Pons (tissue), 1 donor: ENCODE data around the gene GALNT15.

Experiments used
- DNase-seq: peaks from one replicate; pipeline ENCODE4 v3.0.0-alpha.2; 2016; ENCODE audit warnings: low spot score

The GALNT15 gene

DNA sequence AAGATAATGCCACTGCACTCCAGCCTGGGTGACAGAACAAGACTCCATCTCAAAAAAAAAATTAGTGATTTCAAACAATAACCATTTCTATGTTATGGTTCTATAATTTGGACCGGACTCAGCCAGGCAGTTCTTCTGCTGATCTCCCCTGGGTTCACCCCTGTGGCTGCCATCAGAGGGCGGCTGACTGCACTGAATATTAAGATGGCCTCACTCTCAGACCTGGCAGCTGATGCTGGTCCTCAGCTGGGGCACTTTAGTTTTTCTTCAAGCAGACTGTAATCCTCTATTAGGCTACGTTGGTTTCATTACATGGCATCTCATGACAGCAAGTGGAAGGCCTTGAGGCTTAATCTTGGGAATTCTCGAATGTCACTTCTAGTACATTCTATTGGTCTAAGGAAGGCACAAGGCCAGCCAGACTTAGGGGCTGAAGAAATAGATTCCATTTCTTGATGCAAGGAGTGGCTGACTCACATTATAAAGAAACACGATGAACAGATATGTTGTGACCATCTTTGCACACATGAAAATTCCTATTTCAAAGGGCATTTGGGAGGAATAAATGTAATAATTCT lies 12.8 kb downstream of the GALNT15 start:
- no peak for DNase-seq

DNA sequence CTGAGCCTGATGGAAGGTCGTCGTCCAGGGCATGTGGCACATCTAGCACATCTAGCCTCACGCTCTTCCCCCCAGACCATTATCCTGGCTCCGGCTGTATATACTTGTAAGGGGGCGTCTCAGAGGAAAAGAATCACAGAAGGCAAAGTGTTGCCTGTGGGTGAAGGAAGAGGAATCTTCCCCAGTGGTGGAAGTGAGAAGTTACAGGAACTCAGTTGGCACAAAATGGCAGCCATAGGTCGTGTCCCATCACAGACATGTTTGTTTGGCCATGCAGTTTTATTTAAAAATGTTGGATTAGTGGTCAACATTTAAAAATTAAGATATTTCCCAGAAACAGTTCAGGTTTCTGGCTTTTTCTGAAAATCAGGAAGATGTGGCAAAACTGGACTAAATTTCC lies 13.6 kb downstream of the GALNT15 start:
- DNase-seq, result no peak

DNA sequence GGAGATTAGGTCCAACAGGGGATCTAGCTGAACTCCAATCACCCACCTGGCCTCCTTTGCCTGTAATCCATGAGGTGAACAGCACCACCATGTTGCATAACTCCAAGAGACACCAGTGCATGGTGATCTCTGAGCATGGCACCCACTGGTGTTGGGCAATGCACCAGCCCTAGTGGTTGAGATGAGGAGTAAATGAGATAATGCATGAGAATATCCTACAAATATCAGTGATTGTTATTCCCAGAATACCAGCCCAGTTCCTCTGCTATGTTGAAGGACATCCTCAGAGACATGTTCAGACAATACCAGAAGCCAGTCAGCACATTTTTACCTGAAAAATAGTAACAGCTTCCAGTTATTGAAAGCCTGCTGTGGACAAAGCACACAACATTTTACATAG lies 14.7 kb downstream of the GALNT15 start:
- DNase-seq, result no peak

DNA sequence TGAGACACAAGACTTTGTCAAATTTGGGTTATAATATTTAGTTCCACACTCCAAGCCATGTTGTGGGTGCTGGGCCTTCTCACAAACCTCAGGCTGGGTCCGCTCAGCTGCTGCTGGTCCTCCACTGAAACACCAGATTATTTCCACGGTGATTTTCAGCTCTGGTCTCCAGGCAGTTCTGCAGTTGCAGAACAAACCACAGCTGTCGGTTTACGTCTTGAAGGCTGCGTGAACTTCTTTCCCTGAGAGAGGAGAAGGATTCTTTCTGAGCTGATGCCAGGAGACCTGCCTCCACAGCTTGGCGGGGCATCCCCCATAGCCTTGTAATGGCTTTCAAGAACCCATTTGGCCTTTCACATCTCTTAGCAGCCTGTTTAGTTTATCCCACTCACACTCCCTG lies 16.2 kb downstream of the GALNT15 start:
- DNase-seq, result no peak

DNA sequence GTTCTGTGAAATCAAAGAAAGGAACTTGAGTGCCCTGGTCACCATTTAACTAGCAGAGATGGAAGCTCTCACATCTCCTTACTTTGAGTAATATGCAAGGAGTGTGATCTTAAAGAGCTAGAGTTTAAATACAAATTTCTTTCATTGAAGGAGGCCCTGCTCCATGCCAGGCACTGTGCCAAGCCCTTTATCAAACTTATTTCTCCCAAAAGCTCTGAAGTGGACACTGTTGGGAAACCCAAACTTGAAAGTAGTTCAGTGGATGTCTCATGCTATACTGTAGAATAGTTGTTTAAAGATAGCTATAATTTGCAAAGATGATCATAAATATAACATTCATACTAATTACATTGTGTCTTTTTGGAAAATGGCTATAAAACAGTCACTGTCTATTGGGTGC lies 17.1 kb downstream of the GALNT15 start:
- DNase-seq, result no peak

DNA sequence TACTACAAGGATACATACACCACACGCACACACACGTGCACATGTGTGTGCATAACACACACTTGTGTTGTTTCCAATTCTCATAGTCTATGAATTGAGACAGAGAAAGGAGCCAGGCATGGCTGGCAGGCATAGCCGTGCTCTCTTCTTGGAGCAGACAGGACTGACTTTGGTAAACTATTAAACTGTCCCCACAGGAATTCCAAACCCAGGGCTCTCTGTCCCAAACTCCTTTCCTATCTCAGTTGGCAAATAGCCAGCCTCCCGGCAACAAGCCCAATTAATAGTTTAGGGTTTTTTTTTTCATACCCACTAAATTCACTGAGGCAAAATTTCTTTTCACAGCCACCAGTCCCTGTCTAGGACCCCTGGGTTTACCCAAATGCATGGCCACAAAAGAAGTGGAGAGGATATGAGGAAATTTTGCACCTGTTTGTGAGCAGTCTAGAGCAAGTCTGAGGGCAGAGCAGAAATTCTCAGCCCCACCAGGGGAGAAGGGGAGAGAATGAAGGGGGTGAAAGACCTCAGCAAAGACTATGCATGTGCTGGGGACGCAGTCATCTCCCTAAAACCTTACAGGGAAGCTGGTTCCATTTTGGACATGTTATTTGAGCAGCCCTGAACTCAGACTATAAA lies 17.8 kb downstream of the GALNT15 start:
- no peak for DNase-seq

DNA sequence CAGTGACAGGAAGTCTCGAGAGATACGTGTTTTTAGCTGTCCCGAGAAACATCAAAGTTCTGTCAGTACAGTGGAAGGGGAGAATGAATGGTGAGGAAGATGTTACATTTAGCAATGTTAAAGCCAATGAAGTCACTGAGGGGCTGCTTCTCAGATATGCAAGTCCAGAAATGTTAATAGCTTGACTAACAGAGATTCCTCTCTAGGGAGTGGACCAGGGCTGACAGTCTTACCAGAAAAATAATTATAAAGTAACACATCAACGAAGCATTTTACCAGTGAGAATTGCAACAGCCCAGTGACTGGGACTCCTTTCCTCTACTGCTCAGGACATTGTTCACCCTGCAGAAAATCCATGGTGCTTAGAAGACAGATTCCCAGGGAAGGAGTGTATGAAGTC lies 23.9 kb downstream of the GALNT15 start:
- DNase-seq, result no peak

DNA sequence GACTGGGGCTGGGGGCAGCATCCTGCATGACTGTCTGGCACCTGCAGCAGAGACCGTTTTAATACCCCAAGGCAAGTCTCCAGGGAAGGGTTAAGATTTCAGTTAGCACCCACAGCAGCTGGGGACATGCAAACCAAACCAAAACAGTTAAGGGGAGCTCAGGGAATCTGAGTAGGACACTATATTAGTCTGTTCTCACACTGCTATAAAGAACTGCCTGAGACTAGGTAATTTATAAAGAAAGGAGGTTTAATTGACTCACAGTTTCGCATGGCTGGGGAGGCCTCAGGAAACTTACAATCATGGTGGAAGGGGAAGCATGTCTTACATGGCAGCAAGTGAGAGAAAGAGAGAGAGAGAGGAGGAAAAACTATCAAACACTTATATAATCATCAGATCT lies 25.3 kb downstream of the GALNT15 start:
- DNase-seq, result no peak

DNA sequence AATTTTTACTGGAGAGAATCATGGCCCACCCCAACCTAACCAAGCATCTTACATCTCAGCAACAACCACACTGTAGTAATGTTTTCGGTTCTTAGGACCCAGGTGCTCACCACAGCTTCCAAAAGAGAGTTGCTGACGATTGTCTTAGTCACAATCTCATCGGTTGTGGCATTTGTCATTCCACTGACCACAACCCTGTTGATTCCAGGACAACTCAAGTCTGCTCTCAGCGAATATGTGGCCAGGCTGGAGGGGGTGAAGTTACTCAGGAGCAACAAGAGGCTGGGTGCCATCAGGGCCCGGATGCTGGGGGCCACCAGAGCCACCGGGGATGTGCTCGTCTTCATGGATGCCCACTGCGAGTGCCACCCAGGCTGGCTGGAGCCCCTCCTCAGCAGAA lies 25.9 kb downstream of the GALNT15 start:
- no peak for DNase-seq

DNA sequence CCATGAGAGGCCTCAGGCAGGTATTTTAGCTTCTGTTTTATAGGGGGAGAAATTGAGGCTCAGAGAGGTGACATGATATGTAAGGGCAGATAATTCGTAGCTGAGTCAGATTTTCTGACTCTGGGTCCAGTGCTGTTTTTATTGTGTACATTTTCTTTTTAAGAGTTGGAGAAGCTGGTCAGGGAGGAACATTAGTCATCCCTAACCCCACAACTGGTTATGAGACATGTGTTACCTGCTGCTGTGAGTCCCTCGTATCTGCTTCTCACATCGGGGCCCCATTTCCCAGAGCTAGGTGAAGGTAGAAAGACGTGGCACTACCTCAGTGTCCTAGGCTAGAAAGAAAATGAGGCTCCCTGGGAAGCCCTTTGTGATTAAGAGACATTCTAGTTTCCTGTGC lies 28.6 kb downstream of the GALNT15 start:
- no peak for DNase-seq

DNA sequence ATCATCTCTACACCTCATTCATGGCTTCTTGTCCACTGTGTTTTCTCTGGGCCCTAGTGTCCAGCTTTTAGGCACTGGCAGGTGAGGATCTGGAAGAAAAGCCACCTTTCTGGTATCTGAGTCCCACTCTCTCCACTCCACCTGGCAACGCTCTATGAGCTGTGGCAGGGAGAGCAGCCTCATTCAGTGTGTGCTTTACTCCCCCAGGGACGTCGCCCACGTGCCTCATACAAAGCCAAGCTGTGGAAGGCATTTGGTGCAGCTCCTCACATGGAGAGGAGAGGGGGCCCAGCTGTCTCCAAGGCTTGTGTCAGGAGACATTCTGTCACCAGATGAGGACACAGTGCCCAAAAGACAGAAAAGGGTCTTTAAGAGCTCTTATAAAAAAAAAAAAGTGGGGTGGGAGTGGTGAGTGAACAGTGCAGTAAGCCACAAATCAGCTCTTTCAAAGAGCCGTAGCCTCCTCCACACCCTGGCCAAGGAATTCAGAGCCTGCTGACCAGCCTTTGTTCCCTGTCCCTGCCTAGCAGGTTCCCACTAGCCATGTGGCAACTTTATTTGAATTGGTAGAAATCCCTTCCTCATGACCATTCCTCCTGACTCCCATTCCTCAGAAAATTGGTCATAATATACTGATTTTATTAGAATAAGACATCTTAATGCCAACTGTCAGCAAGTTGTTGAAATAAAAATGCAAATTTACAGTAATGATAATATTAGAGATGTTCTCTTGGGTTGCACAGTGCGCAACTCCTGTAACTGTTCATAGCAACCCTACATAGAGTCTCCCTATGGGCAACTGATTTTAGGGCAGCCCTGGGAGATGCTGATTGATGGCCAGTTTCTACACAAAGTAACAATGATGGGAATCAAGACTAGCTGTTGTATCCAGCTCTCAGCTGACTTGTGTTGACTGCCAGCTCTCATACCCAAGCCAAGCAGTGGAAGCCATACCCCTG lies 29.5 kb downstream of the GALNT15 start:
- DNase-seq, result peak; percentile 49

DNA sequence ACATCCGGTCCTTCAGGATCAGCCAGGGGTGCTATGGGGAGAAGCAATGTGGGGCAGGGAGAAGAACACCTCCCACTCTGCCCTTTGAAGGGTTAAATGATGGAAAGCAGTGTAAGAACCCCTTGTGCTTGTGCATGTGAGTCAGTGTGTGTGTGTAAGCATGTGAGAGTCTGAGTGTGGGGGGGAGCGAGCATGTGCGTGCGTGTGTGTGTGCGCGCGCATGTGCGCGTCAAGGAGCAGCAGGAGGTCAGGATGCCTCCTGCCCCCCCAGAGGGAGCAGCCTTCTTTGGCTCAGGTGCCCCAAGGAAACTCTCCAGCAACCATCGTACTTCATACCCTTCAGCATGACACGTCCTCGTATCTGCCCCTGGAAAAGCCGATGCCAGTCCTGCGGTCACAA lies 30.3 kb downstream of the GALNT15 start:
- DNase-seq, result no peak

DNA sequence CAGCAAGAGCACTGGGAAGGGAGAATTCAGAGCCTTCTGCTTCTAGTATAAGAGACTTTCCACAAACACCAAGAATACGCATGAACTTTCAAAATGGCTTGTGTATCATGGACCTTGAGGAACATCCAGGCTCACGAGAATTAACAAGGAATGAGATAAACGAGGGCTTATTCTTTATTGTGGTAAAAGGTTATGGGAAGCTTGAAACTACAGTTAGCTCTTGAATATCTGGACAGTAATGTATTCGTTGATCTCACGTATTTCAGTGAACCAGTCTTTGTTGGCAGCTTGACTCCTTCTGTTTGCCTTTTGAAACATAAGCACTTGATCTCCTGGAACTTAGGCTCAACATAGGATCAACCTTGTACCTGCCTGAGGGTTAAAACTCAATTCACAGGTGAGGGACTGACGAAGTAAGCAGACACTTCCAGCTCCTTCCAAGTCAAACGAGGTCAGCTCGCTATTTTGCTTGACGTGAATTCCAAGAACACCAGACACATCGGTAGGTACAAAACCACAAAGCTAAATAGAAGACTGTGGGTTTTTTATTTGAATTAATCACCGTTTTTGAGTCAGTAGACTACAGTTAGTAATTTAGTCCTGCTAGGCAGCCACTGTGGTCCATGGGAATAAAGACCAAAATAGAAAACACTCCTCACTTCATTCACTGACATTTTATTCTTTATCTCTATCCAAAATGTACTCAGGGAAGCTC lies 30.8 kb downstream of the GALNT15 start:
- no peak for DNase-seq

DNA sequence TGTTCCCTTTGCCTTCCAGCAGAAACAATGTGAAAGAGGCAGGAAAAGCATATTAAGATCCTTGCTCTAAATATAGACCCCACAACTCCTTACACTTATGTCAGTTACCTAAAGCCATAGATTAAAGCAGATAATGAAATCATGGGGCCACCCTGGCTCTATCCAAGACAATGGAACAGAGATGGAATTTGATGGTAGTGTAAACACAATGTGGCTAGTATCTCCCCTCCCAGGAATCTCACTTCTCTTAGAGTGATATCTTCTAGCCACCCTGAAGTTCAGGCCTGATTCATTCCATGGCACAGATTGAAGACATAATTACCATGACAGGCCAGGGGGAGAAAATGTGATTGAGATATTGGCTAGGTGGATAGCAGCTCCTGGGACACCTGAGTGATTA lies 32.6 kb downstream of the GALNT15 start:
- DNase-seq, result no peak

DNA sequence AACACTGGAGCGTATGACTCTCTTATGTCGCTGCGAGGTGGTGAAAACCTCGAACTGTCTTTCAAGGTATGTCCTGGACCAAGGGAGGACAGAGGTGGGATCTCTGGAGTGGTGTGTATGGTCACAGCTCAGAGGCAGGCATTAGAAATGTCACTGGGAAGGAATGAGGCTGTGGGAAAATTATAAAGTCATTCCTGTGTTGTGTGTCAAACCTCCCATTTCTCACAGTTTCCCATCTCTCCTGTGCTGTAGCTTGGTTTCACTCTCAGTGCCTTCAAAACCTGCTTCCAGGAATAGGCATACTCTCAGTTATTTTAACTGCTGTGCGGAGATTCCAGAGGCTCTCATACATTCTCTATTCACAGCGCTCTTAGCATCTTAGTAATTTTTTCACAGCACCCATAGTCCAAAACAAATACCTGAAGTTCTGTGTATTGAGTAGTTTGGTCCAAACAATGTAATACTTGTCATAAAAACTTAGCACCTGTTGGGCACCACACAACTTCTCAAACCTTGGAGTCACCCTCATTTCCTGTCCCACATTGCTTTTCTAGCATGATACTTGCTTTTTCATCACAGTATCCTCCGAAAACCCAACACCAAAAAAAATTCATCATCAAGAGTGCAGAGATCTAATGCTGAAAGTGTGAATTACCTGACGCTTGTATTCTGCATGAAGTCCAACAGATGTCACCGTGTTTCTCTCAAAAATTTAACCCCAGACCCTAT lies 36.9 kb downstream of the GALNT15 start:
- no peak for DNase-seq

DNA sequence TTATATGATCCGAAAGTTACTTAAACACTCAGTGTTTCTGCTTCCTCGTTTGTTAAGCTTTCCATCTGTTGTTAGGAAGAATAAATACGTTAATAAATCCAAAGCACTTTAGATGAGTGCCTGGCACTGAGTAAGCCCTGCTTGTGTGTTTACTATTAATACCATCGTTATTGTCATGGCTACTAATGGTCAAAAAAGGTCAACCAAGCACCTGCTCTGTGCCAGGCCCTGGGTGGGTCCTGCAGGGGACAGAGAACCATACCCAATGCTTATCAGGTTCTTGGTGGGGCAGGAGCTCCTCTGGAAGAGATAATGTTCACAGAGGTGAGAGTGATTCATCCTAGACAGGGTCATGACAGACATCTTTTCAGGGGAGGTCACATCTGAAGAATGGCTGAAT lies 39.9 kb downstream of the GALNT15 start:
- no peak for DNase-seq

DNA sequence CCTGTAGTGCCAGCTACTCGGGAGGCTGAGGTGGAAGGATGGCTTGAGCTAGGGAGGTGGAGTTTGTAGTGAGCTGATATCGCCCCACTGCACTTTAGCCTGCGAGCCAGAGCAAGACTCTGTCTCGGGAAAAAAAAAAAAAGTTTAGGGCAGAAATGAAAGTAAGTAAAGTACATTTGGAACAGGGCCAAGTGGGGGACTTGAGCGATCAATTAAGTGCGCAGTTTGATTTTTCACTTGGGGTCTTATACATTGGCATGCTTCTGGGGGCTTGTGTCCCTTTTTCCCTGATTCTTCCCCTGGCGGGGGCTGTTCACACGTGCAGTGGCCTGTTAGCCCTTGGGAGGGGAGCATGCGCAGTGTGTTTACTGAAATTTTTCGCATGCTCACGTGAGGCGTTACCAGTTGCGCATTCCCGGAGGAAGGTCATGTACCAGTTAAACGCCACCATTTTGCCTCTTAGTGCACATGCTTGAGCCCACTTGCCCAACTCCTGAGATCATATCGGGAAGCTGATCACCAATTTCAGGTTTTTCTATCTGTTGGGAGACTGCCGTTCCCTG lies 42.0 kb downstream of the GALNT15 start:
- DNase-seq, result no peak

DNA sequence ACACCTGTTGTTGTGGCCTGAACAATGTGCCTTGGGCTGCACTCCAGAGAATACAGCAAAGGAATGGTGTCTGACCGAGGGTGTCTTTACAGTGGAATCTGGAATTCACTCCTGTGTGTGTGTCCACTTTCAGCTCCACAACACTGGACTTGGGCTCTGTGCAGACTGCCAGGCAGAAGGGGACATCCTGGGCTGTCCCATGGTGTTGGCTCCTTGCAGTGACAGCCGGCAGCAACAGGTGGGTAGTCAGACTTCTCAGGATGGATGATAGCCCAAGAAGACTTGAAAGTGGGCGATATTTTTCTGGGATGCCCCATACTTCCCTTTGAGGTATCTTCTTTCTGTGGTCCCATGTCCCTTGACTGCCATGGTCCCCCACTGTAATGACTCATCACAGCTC lies 45.3 kb downstream of the GALNT15 start:
- no peak for DNase-seq

DNA sequence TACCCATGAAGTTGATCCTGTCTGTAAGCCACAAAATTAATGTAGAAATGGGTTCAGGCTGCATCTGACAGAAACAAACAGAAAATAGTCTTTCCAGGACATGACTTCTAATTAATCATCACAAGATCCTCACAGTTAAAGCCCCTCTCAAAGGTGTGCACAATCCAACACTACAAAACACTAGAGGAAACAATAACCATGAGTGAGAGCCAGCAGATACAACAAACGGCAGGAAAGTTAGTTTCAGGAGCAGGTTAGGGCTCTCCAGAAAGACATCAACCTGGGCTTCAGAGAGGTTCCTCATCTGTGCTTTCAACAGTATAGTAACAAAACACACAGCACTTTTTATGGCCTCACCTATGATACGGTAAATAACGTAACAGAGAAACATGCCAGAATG lies 47.5 kb downstream of the GALNT15 start:
- DNase-seq, result no peak

DNA sequence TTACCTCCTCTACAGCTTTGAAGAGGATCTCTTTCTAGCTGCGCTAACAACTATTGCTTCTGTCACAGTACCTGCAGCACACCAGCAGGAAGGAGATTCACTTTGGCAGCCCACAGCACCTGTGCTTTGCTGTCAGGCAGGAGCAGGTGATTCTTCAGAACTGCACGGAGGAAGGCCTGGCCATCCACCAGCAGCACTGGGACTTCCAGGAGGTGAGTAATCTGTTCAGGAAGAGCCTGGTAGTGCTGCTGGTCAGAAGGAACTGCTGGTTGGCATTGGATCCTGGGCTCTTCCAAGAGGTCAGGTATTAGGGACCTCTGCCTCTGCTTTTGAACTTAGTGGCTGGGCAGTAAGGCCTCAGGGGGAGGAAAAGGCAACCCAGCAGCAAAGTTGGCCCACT lies 48.1 kb downstream of the GALNT15 start:
- DNase-seq, result no peak

DNA sequence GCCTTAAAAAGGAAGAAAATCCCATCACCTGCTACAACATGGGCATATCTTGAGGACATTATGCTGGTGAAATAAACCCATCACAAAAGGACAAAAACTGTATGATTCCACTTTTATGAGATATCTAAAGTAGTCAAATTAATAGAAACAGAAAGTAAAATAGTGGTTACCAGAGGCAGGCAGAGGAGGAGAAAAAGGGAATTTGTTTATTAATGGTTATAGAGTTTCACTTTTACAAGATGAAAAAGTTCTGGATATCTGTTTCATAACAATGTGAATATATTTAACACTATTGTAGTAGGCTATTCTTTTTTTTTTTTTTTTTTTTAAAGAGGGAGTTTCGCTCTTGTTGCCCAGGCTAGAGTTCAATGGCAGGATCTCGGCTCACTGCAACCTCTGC lies 49.8 kb downstream of the GALNT15 start:
- no peak for DNase-seq

DNA sequence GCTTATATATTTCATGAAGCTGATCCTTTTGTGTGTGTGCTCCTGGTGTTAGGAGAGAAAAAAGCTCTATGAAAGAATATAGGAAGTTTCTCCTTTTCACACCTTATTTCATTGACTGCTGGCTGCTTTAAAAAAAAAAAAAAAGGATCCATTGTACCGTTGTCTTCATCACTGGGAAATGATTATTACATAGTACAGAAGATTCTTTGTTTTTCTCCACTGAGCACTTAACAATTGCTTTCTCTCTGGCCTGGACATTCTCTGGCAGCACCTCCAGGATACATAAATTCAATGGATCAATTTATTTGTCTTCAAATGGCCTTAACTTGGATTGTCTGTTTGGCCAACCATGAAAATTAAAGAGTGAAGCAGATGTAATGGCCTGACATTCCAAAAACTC lies 53.1 kb downstream of the GALNT15 start:
- peak; percentile 76 for DNase-seq
